IPS DF 6.9 (cell line): Measurements from ENCODE around the gene ARPP21.

Experiments used
- DNase-seq: peaks from one replicate; pipeline ENCODE4 v3.0.0-alpha.2; 2013; ENCODE audit warnings: low read depth, low spot score
- H3K27ac ChIP-seq: one replicate; pipeline ENCODE4 v1.5.1; 2013; ENCODE audit warnings: low read length, control low read depth
- H3K27me3 ChIP-seq: 2 replicates; pipeline ENCODE4 v1.6.1; 2013; ENCODE audit warnings: mild to moderate bottlenecking, low read length; ENCODE audit not compliant: control insufficient read depth, insufficient read depth
- H3K36me3 ChIP-seq: 2 replicates; pipeline ENCODE4 v1.6.1; 2013; ENCODE audit warnings: low read length; ENCODE audit not compliant: control insufficient read depth, insufficient read depth
- H3K4me1 ChIP-seq: 2 replicates; pipeline ENCODE4 v1.6.1; 2013; ENCODE audit warnings: low read length; ENCODE audit not compliant: control insufficient read depth, insufficient read depth
- H3K4me3 ChIP-seq: 2 replicates; pipeline ENCODE4 v1.5.1; 2013; ENCODE audit warnings: mild to moderate bottlenecking, low read length
- H3K9me3 ChIP-seq: 2 replicates; pipeline ENCODE4 v1.6.1; 2013; ENCODE audit warnings: low read length, inconsistent platforms; ENCODE audit not compliant: control insufficient read depth, insufficient read depth
- WGBS: extraction: QIAGEN DNeasy Blood & Tissue Kit; methylation state at CpG from one replicate; pipeline ENCODE4 v1.1.7; 2013; ENCODE audit warnings: mixed read lengths, missing lambda C conversion rate; ENCODE audit not compliant: insufficient read length, insufficient coverage; 5-methylcytosine and 5-hydroxymethylcytosine counted together

ARPP21 gene

GRCh38 chr3:35639254-35640186, at the start of gene ARPP21:
ARPP21 (plus strand) TSS chr3:35639525; CDS start chr3:35681752, 42,227 bp downstream.
- no peak for DNase-seq
- Histone ChIP-seq H3K4me3 (peak within 1 kb of the TSS; percentile 31), H3K9me3 (no peaks in the 10 kb centered on the region), H3K4me1 (peaks cover 3% of the 10 kb centered on the region), H3K27me3 (peaks cover 26% of the 10 kb centered on the region), H3K27ac (no peak within 1 kb of the TSS), H3K36me3 (no peaks in the 10 kb centered on the region)
- WGBS, result no CpG with 5 or more reads among the region's 83 CpGs

GRCh38 chr3:35592589-35593295, 46.6 kb upstream of the ARPP21 start:
- Histone ChIP-seq H3K36me3 (no peaks in the 10 kb centered on the region), H3K4me1 (no peaks in the 10 kb centered on the region), H3K27ac (no peak overlapping the region), H3K4me3 (no peak overlapping the region), H3K9me3 (no peaks in the 10 kb centered on the region), H3K27me3 (no peaks in the 10 kb centered on the region)
- no CpG with 5 or more reads among the region's 5 CpGs for WGBS
- DNase-seq, result no peak

- no peak for DNase-seq
- Histone ChIP-seq H3K27ac (no peak overlapping the region), H3K36me3 (no peaks in the 10 kb centered on the region), H3K27me3 (no peaks in the 10 kb centered on the region), H3K4me1 (no peaks in the 10 kb centered on the region), H3K9me3 (no peaks in the 10 kb centered on the region), H3K4me3 (no peak overlapping the region)
Measured at GRCh38 chr3:35594739-35595138, 44.6 kb upstream of the ARPP21 start.

- H3K36me3 ChIP-seq, result no peaks in the 10 kb centered on the region
- DNase-seq, result no peak
- no peaks in the 10 kb centered on the region for H3K4me1 ChIP-seq
- WGBS, result no CpG with 5 or more reads among the region's 3 CpGs
- H3K27me3 ChIP-seq, result no peaks in the 10 kb centered on the region
- no peaks in the 10 kb centered on the region for H3K9me3 ChIP-seq
- H3K4me3 ChIP-seq, result no peak overlapping the region
- H3K27ac ChIP-seq, result no peak overlapping the region
Measured at GRCh38 chr3:35596335-35596995, 42.9 kb upstream of the ARPP21 start.

GRCh38 chr3:35597490-35597889, 41.8 kb upstream of the ARPP21 start:
- H3K27me3 ChIP-seq, result no peaks in the 10 kb centered on the region
- no peak overlapping the region for H3K4me3 ChIP-seq
- no peaks in the 10 kb centered on the region for H3K9me3 ChIP-seq
- no peak overlapping the region for H3K27ac ChIP-seq
- no peaks in the 10 kb centered on the region for H3K36me3 ChIP-seq
- no CpG with 5 or more reads among the region's 3 CpGs for WGBS
- no peak for DNase-seq
- H3K4me1 ChIP-seq, result no peaks in the 10 kb centered on the region

GRCh38 chr3:35598804-35599203, 40.5 kb upstream of the ARPP21 start:
- Histone ChIP-seq H3K4me3 (no peak overlapping the region), H3K4me1 (no peaks in the 10 kb centered on the region)
- no CpG with 5 or more reads among the region's 1 CpG for WGBS

GRCh38 chr3:35601959-35602358, 37.4 kb upstream of the ARPP21 start:
- Histone ChIP-seq H3K27ac (no peak overlapping the region), H3K9me3 (no peaks in the 10 kb centered on the region), H3K27me3 (no peaks in the 10 kb centered on the region), H3K36me3 (no peaks in the 10 kb centered on the region), H3K4me1 (no peaks in the 10 kb centered on the region), H3K4me3 (no peak overlapping the region)
- DNase-seq, result no peak

More at GRCh38 chr3:35598804-35599203, 40.5 kb upstream of the ARPP21 start:
- no peak overlapping the region for H3K27ac ChIP-seq
- no peaks in the 10 kb centered on the region for H3K27me3 ChIP-seq
- H3K36me3 ChIP-seq, result no peaks in the 10 kb centered on the region
- no peaks in the 10 kb centered on the region for H3K9me3 ChIP-seq
- DNase-seq, result no peak

GRCh38 chr3:35602395-35602936, 36.9 kb upstream of the ARPP21 start:
- Histone ChIP-seq H3K27me3 (no peaks in the 10 kb centered on the region), H3K36me3 (no peaks in the 10 kb centered on the region), H3K27ac (no peak overlapping the region), H3K4me3 (no peak overlapping the region), H3K4me1 (no peaks in the 10 kb centered on the region), H3K9me3 (no peaks in the 10 kb centered on the region)
- DNase-seq, result no peak
- WGBS, result no CpG with 5 or more reads among the region's 7 CpGs

GRCh38 chr3:35616346-35616745, 23.0 kb upstream of the ARPP21 start:
- H3K36me3 ChIP-seq, result no peaks in the 10 kb centered on the region
- H3K27me3 ChIP-seq, result no peaks in the 10 kb centered on the region
- WGBS, result no CpG with 5 or more reads among the region's 3 CpGs
- no peaks in the 10 kb centered on the region for H3K9me3 ChIP-seq
- H3K27ac ChIP-seq, result no peak overlapping the region
- no peak overlapping the region for H3K4me3 ChIP-seq
- DNase-seq, result no peak
- H3K4me1 ChIP-seq, result no peaks in the 10 kb centered on the region

- Histone ChIP-seq H3K9me3 (no peaks in the 10 kb centered on the region), H3K4me3 (no peak overlapping the region), H3K27me3 (no peaks in the 10 kb centered on the region), H3K36me3 (no peaks in the 10 kb centered on the region), H3K4me1 (no peaks in the 10 kb centered on the region), H3K27ac (no peak overlapping the region)
- WGBS, result no CpG with 5 or more reads among the region's 1 CpG
- no peak for DNase-seq
Measured at GRCh38 chr3:35617370-35617769, 22.0 kb upstream of the ARPP21 start.
